ENCODE measurements around the gene CREG1.

Gene CREG1

GRCh38 chr1:167510881-167511280 is 42.7 kb downstream of the CREG1 start:
- Histone ChIP-seq H3K9ac (ENCODE audit: low read length) (no peak overlapping the region), H3K18ac (ENCODE audit: low read depth in 1 of 2, low read length in 2 of 2) (no peak overlapping the region)
- WGBS: 98% methylated on average over 2 of the region's 4 CpGs

GRCh38 chr1:167510244-167510643 is 43.3 kb downstream of the CREG1 start:
- no peak for DNase-seq
- no peak overlapping the region for H2AK5ac ChIP-seq (ENCODE audit: low read length, severe bottlenecking)
- H4K8ac ChIP-seq (ENCODE audit: low read length): no peak overlapping the region
- H4K91ac ChIP-seq (ENCODE audit: low read length): peak overlapping the region; percentile 5
- no peak overlapping the region for H2BK12ac ChIP-seq (ENCODE audit: low read length in 2 of 2)
- no peak overlapping the region for H3K4ac ChIP-seq (ENCODE audit: low read depth in 1 of 2, low read length in 2 of 2)
- no peak overlapping the region for H3K9ac ChIP-seq (ENCODE audit: low read length)
- no peak overlapping the region for H3K18ac ChIP-seq (ENCODE audit: low read depth in 1 of 2, low read length in 2 of 2)
- H3K36me3 ChIP-seq (ENCODE audit: control insufficient read depth in 1 of 2, insufficient read depth in 2 of 2, low read depth in 1 of 2, low read length in 2 of 2): no peaks in the 10 kb centered on the region
- H3K4me1 ChIP-seq (ENCODE audit: control insufficient read depth, insufficient read depth, low read depth, low read length): no peaks in the 10 kb centered on the region
- peaks cover 14 to 34% of the 10 kb centered on the region in 2 experiments for H3K27me3 ChIP-seq (ENCODE audit: control insufficient read depth in 1 of 2, insufficient read depth in 1 of 2, low read length in 2 of 2)
- no peaks in the 10 kb centered on the region for H3K9me3 ChIP-seq (ENCODE audit: control insufficient read depth, low read length)
- H2AFZ ChIP-seq (ENCODE audit: low read depth, low read length): no peak overlapping the region
- no peak overlapping the region for H3K4me3 ChIP-seq (ENCODE audit: insufficient read depth in 1 of 2, low read depth in 1 of 2, low read length in 2 of 2)
- WGBS: 86% methylated on average over 3 of the region's 3 CpGs
- H2BK15ac ChIP-seq (ENCODE audit: low read depth, poor library complexity, severe bottlenecking): no peak overlapping the region
- H3K79me1 ChIP-seq (replicated peaks; ENCODE audit: low read length, poor library complexity, severe bottlenecking): no peaks in the 10 kb centered on the region
- H3K14ac ChIP-seq (ENCODE audit: low read length in 2 of 2): no peak overlapping the region
- no peak overlapping the region for H3K4me2 ChIP-seq (ENCODE audit: low read length, poor library complexity, severe bottlenecking)
- no peak overlapping the region for H2BK5ac ChIP-seq (ENCODE audit: low read depth, low read length, poor library complexity, severe bottlenecking)
- H3K27ac ChIP-seq (ENCODE audit: low read length, poor library complexity, severe bottlenecking): no peak overlapping the region
- no peak overlapping the region for H2BK120ac ChIP-seq (ENCODE audit: low read depth, low read length)
- H3K23ac ChIP-seq (ENCODE audit: low read length in 2 of 2): no peak overlapping the region

More at GRCh38 chr1:167510881-167511280, 42.7 kb downstream of the CREG1 start:
- H2BK120ac ChIP-seq (ENCODE audit: low read depth, low read length): no peak overlapping the region
- no peak overlapping the region for H3K4me3 ChIP-seq (ENCODE audit: insufficient read depth in 1 of 2, low read depth in 1 of 2, low read length in 2 of 2)
- H3K36me3 ChIP-seq (ENCODE audit: control insufficient read depth in 1 of 2, insufficient read depth in 2 of 2, low read depth in 1 of 2, low read length in 2 of 2): no peaks in the 10 kb centered on the region
- no peak overlapping the region for H3K23ac ChIP-seq (ENCODE audit: low read length in 2 of 2)
- H2BK5ac ChIP-seq (ENCODE audit: low read depth, low read length, poor library complexity, severe bottlenecking): no peak overlapping the region
- no peak overlapping the region for H2BK12ac ChIP-seq (ENCODE audit: low read length in 2 of 2)
- no peaks in the 10 kb centered on the region for H3K9me3 ChIP-seq (ENCODE audit: control insufficient read depth, low read length)
- H2BK15ac ChIP-seq (ENCODE audit: low read depth, poor library complexity, severe bottlenecking): no peak overlapping the region
- no peak overlapping the region for H2AFZ ChIP-seq (ENCODE audit: low read depth, low read length)
- DNase-seq: no peak
- no peak overlapping the region for H2AK5ac ChIP-seq (ENCODE audit: low read length, severe bottlenecking)
- no peaks in the 10 kb centered on the region for H3K4me1 ChIP-seq (ENCODE audit: control insufficient read depth, insufficient read depth, low read depth, low read length)
- H4K8ac ChIP-seq (ENCODE audit: low read length): no peak overlapping the region
- H3K14ac ChIP-seq (ENCODE audit: low read length in 2 of 2): no peak overlapping the region
- no peak overlapping the region for H3K4ac ChIP-seq (ENCODE audit: low read depth in 1 of 2, low read length in 2 of 2)
- peaks cover 8 to 30% of the 10 kb centered on the region in 2 experiments for H3K27me3 ChIP-seq (ENCODE audit: control insufficient read depth in 1 of 2, insufficient read depth in 1 of 2, low read length in 2 of 2)
- H3K4me2 ChIP-seq (ENCODE audit: low read length, poor library complexity, severe bottlenecking): no peak overlapping the region
- no peaks in the 10 kb centered on the region for H3K79me1 ChIP-seq (replicated peaks; ENCODE audit: low read length, poor library complexity, severe bottlenecking)
- H3K27ac ChIP-seq (ENCODE audit: low read length, poor library complexity, severe bottlenecking): no peak overlapping the region
- H4K91ac ChIP-seq (ENCODE audit: low read length): no peak overlapping the region

- Histone ChIP-seq H3K9ac (ENCODE audit: low read length) (no peak overlapping the region), H3K9me3 (ENCODE audit: control insufficient read depth, low read length) (no peaks in the 10 kb centered on the region), H3K4ac (ENCODE audit: low read depth in 1 of 2, low read length in 2 of 2) (no peak overlapping the region), H3K18ac (ENCODE audit: low read depth in 1 of 2, low read length in 2 of 2) (no peak overlapping the region), H3K36me3 (ENCODE audit: control insufficient read depth in 1 of 2, insufficient read depth in 2 of 2, low read depth in 1 of 2, low read length in 2 of 2) (no peaks in the 10 kb centered on the region), H3K27me3 (ENCODE audit: control insufficient read depth in 1 of 2, insufficient read depth in 1 of 2, low read length in 2 of 2) (peaks cover 15 to 35% of the 10 kb centered on the region in 2 experiments), H3K4me2 (ENCODE audit: low read length, poor library complexity, severe bottlenecking) (no peak overlapping the region), H4K8ac (ENCODE audit: low read length) (no peak overlapping the region), H3K79me1 (replicated peaks; ENCODE audit: low read length, poor library complexity, severe bottlenecking) (no peaks in the 10 kb centered on the region), H3K4me1 (ENCODE audit: control insufficient read depth, insufficient read depth, low read depth, low read length) (no peaks in the 10 kb centered on the region), H3K27ac (ENCODE audit: low read length, poor library complexity, severe bottlenecking) (no peak overlapping the region), H2AFZ (ENCODE audit: low read depth, low read length) (no peak overlapping the region), H4K91ac (ENCODE audit: low read length) (no peak overlapping the region), H3K4me3 (ENCODE audit: insufficient read depth in 1 of 2, low read depth in 1 of 2, low read length in 2 of 2) (no peak overlapping the region), H2BK12ac (ENCODE audit: low read length in 2 of 2) (no peak overlapping the region), H2BK15ac (ENCODE audit: low read depth, poor library complexity, severe bottlenecking) (no peak overlapping the region), H2BK120ac (ENCODE audit: low read depth, low read length) (no peak overlapping the region), H3K14ac (ENCODE audit: low read length in 2 of 2) (no peak overlapping the region), H3K23ac (ENCODE audit: low read length in 2 of 2) (no peak overlapping the region), H2BK5ac (ENCODE audit: low read depth, low read length, poor library complexity, severe bottlenecking) (no peak overlapping the region), H2AK5ac (ENCODE audit: low read length, severe bottlenecking) (no peak overlapping the region)
- WGBS: 89% methylated on average over 8 of the region's 8 CpGs
- DNase-seq: no peak
Measured at GRCh38 chr1:167509587-167509986, 44.0 kb downstream of the CREG1 start.

GRCh38 chr1:167507719-167508118 is 45.8 kb downstream of the CREG1 start:
- H3K36me3 ChIP-seq (ENCODE audit: control insufficient read depth in 1 of 2, insufficient read depth in 2 of 2, low read depth in 1 of 2, low read length in 2 of 2): no peaks in the 10 kb centered on the region
- no peak for DNase-seq
- H3K18ac ChIP-seq (ENCODE audit: low read depth in 1 of 2, low read length in 2 of 2): no peak overlapping the region
- no peak overlapping the region for H3K4ac ChIP-seq (ENCODE audit: low read depth in 1 of 2, low read length in 2 of 2)
- H2AK5ac ChIP-seq (ENCODE audit: low read length, severe bottlenecking): no peak overlapping the region
- no peak overlapping the region for H2BK15ac ChIP-seq (ENCODE audit: low read depth, poor library complexity, severe bottlenecking)
- no peaks in the 10 kb centered on the region for H3K9me3 ChIP-seq (ENCODE audit: control insufficient read depth, low read length)
- no peak overlapping the region for H3K27ac ChIP-seq (ENCODE audit: low read length, poor library complexity, severe bottlenecking)
- no peaks in the 10 kb centered on the region for H3K79me1 ChIP-seq (replicated peaks; ENCODE audit: low read length, poor library complexity, severe bottlenecking)
- H3K27me3 ChIP-seq (ENCODE audit: control insufficient read depth in 1 of 2, insufficient read depth in 1 of 2, low read length in 2 of 2): peaks cover 33 to 46% of the 10 kb centered on the region in 2 experiments
- H4K91ac ChIP-seq (ENCODE audit: low read length): no peak overlapping the region
- no peak overlapping the region for H3K4me2 ChIP-seq (ENCODE audit: low read length, poor library complexity, severe bottlenecking)
- no peak overlapping the region for H3K14ac ChIP-seq (ENCODE audit: low read length in 2 of 2)
- no peak overlapping the region for H2BK120ac ChIP-seq (ENCODE audit: low read depth, low read length)
- H3K4me3 ChIP-seq (ENCODE audit: insufficient read depth in 1 of 2, low read depth in 1 of 2, low read length in 2 of 2): no peak overlapping the region
- 79% methylated on average over 3 of the region's 3 CpGs for WGBS
- no peak overlapping the region for H3K9ac ChIP-seq (ENCODE audit: low read length)
- no peak overlapping the region for H2AFZ ChIP-seq (ENCODE audit: low read depth, low read length)
- H2BK5ac ChIP-seq (ENCODE audit: low read depth, low read length, poor library complexity, severe bottlenecking): no peak overlapping the region
- no peak overlapping the region for H4K8ac ChIP-seq (ENCODE audit: low read length)
- H3K23ac ChIP-seq (ENCODE audit: low read length in 2 of 2): no peak overlapping the region
- H2BK12ac ChIP-seq (ENCODE audit: low read length in 2 of 2): no peak overlapping the region
- no peaks in the 10 kb centered on the region for H3K4me1 ChIP-seq (ENCODE audit: control insufficient read depth, insufficient read depth, low read depth, low read length)

Measured in mesenchymal stem cell (in vitro differentiated cells and primary cell).